CD4-positive, CD25-positive, alpha-beta regulatory T cell (primary cell): ENCODE measurements around the gene ASIC4. TPM values are rescaled to one million over a fixed set of nuclear protein-coding genes. Genes with fewer than 3 reads are reported as not detected.

Experiments used
- ATAC-seq, 2 donors: fragments of 150-1000 bp; cut with Tn5 transposase; one replicate each; pipeline ENCODE4 v1.10.0; 2021; ENCODE audit warnings: low read depth in 2 of 2, moderate number of reproducible peaks in 2 of 2, moderate library complexity in 1 of 2
- DNase-seq, 3 donors: peaks; one replicate each; pipeline versions ENCODE4 v3.0.0 to v3.0.0-alpha.2; 2012 to 2022; ENCODE audit warnings: mixed read lengths in 1 of 3
- H3K27ac ChIP-seq: one replicate; pipeline ENCODE4 v1.7.0; 2013; ENCODE audit warnings: mild to moderate bottlenecking, low read length; ENCODE audit not compliant: insufficient read depth, poor library complexity, severe bottlenecking
- H3K27me3 ChIP-seq: one replicate; pipeline ENCODE4 v1.7.0; 2013; ENCODE audit warnings: low read length; ENCODE audit not compliant: control insufficient read depth, insufficient read depth
- H3K36me3 ChIP-seq: one replicate; pipeline ENCODE4 v1.7.0; 2013; ENCODE audit warnings: mild to moderate bottlenecking, low read length, moderate library complexity; ENCODE audit not compliant: control insufficient read depth, insufficient read depth
- H3K4me1 ChIP-seq: 2 replicates; pipeline ENCODE4 v1.7.0; 2013; ENCODE audit warnings: mild to moderate bottlenecking, low read length; ENCODE audit not compliant: insufficient read depth, control insufficient read depth, poor library complexity, severe bottlenecking
- H3K4me3 ChIP-seq: one replicate; pipeline ENCODE4 v1.7.0; 2013; ENCODE audit warnings: low read depth, mild to moderate bottlenecking, low read length, moderate library complexity
- H3K9me3 ChIP-seq, 2 experiments: 1 replicate in 1 of 2; 2 replicates in 1 of 2; pipeline ENCODE4 v1.7.0; 2013; ENCODE audit warnings: low read length in 2 of 2, mild to moderate bottlenecking in 1 of 2, moderate library complexity in 1 of 2; ENCODE audit not compliant: control insufficient read depth in 2 of 2
- H3K27ac Mint-ChIP-seq, 3 donors: one replicate each; pipeline ENCODE4 v1.8.0; 2020 to 2022; ENCODE audit warnings: mild to moderate bottlenecking in 3 of 3, mixed read lengths in 3 of 3, moderate library complexity in 2 of 3
- H3K27me3 Mint-ChIP-seq: one replicate; pipeline ENCODE4 v1.8.0; 2022; ENCODE audit warnings: mild to moderate bottlenecking, mixed read lengths
- H3K36me3 Mint-ChIP-seq: one replicate; pipeline ENCODE4 v1.8.0; 2020; ENCODE audit warnings: mixed read lengths
- H3K4me1 Mint-ChIP-seq, 4 donors: one replicate each; pipeline ENCODE4 v1.8.0; 2020 to 2022; ENCODE audit warnings: mixed read lengths in 4 of 4, mild to moderate bottlenecking in 1 of 4
- H3K4me3 Mint-ChIP-seq, 4 donors: one replicate each; pipeline ENCODE4 v1.8.0; 2020 to 2022; ENCODE audit warnings: mild to moderate bottlenecking in 4 of 4, mixed read lengths in 4 of 4, moderate library complexity in 3 of 4
- H3K9me3 Mint-ChIP-seq, 7 donors: one replicate each; pipeline ENCODE4 v1.8.0; 2020 to 2022; ENCODE audit warnings: mixed read lengths in 7 of 7, mild to moderate bottlenecking in 3 of 7, moderate library complexity in 2 of 7
- polyA plus RNA-seq, 4 donors: library from polyadenylated mRNA; unstranded; fragments of 300-500 nt; fragmentation: Illumina TruSeq; gene quantifications; one replicate each; pipeline ENCODE4 v1.2.3, GENCODE V29; 2021
- total RNA-seq: library from RNA; stranded (reverse); gene quantifications from one replicate; pipeline ENCODE4 v1.2.3, GENCODE V29; 2022

The ASIC4 gene
- total and polyA plus RNA-seq, 5 donors from 2014 or later = 0.12 TPM; not detected in 4

DNA sequence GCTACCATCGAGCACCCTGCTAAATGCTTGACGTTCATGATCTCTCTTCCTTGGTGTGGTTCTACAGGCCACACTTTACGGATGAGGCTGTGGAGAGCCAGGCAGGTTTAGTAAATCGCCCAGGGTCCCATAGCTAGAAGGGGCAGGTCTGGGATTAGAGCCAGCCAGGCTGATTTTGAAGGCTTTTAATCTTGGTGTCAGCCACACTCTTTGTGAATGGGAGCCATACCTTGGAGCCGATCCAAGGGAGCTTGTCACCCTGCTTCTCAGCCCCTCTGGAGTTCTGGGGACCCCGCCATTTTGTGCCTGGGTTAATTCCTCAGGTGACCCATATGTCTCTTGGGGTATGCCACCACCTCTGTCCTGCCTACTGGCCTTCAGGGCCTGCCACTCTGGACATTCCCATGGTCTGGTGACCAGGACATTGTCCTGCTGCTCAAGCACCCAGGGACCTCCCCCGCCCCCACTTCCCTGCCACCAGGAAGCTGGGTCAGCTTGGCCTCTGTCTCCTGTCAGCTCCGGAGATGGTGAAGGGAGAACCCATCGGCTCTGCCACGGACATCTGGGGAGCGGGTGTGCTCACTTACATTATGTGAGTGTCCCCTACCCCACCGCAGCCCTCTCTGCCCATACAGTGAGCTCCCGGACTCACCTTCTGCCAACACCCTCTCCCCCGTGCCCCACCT, 22.9 kb upstream of the ASIC4 start:
- Mint-ChIP-seq H3K4me3 (no peak overlapping the region), H3K4me1 (peaks cover 0 to 8% (median 1%) of the 10 kb centered on the region in 4 donors), H3K9me3 (peaks cover 0 to 1% (median 0%) of the 10 kb centered on the region in 7 donors), H3K36me3 (no peaks in the 10 kb centered on the region), H3K27me3 (peaks cover 55% of the 10 kb centered on the region), H3K27ac (no peak overlapping the region)
- H3K4me1 ChIP-seq = peaks cover 6% of the 10 kb centered on the region
- H3K36me3 ChIP-seq = no peaks in the 10 kb centered on the region
- no peak overlapping the region for H3K4me3 ChIP-seq
- H3K27ac ChIP-seq = no peak overlapping the region
- no peak for ATAC-seq
- DNase-seq = no peak
- peaks cover 15% of the 10 kb centered on the region for H3K27me3 ChIP-seq
- no peaks in the 10 kb centered on the region for H3K9me3 ChIP-seq

DNA sequence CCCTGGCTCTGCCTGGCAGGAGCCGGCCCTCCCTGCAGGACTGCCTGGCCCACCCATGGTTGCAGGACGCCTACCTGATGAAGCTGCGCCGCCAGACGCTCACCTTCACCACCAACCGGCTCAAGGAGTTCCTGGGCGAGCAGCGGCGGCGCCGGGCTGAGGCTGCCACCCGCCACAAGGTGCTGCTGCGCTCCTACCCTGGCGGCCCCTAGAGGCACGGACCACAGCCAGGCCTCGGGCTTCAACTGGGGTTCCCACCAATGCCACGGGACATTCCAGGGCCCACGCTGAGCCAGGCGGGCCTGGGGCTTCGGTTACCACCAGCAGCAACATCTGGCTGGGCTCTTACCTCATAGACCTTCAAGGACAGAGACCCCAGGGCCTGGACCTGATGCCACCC, 21.7 kb upstream of the ASIC4 start:
- H3K27me3 Mint-ChIP-seq = peaks cover 52% of the 10 kb centered on the region
- no peaks in the 10 kb centered on the region for H3K36me3 ChIP-seq
- H3K4me3 ChIP-seq = no peak overlapping the region
- H3K9me3 ChIP-seq = no peaks in the 10 kb centered on the region
- H3K27ac ChIP-seq = no peak overlapping the region
- no peaks in the 10 kb centered on the region for H3K36me3 Mint-ChIP-seq
- H3K4me3 Mint-ChIP-seq = no peak overlapping the region
- peaks cover 0 to 1% (median 0%) of the 10 kb centered on the region in 7 donors for H3K9me3 Mint-ChIP-seq
- H3K4me1 Mint-ChIP-seq = peaks cover 0 to 17% (median 2%) of the 10 kb centered on the region in 4 donors
- ATAC-seq = no peak
- H3K27ac Mint-ChIP-seq = no peak overlapping the region
- H3K4me1 ChIP-seq = peaks cover 17% of the 10 kb centered on the region
- DNase-seq = no peak
- peaks cover 17% of the 10 kb centered on the region for H3K27me3 ChIP-seq

GRCh38 chr2:219493086-219493485, 21.2 kb upstream of the ASIC4 start:
- no peaks in the 10 kb centered on the region for H3K36me3 Mint-ChIP-seq
- H3K4me1 ChIP-seq = peaks cover 23% of the 10 kb centered on the region
- no peak for ATAC-seq
- peaks cover 17% of the 10 kb centered on the region for H3K27me3 ChIP-seq
- H3K9me3 ChIP-seq = no peaks in the 10 kb centered on the region
- no peak for DNase-seq
- H3K36me3 ChIP-seq = no peaks in the 10 kb centered on the region
- H3K4me1 Mint-ChIP-seq = peaks cover 0 to 18% (median 2%) of the 10 kb centered on the region in 4 donors
- H3K27me3 Mint-ChIP-seq = peaks cover 49% of the 10 kb centered on the region
- H3K4me3 Mint-ChIP-seq = no peak overlapping the region
- H3K4me3 ChIP-seq = no peak overlapping the region
- H3K27ac Mint-ChIP-seq = no peak overlapping the region
- H3K27ac ChIP-seq = no peak overlapping the region
- peaks cover 0 to 1% (median 0%) of the 10 kb centered on the region in 7 donors for H3K9me3 Mint-ChIP-seq

GRCh38 chr2:219494952-219495530, 19.2 kb upstream of the ASIC4 start:
- DNase-seq = no peak
- Mint-ChIP-seq H3K27ac (no peak overlapping the region), H3K4me3 (peak overlapping the region in 1 of 4 donors; percentile 22), H3K36me3 (no peaks in the 10 kb centered on the region), H3K4me1 (peaks cover 0 to 37% (median 16%) of the 10 kb centered on the region in 4 donors), H3K9me3 (peaks cover 0 to 1% (median 0%) of the 10 kb centered on the region in 7 donors), H3K27me3 (peaks cover 53% of the 10 kb centered on the region)
- no peaks in the 10 kb centered on the region for H3K36me3 ChIP-seq
- no peak overlapping the region for H3K4me3 ChIP-seq
- no peaks in the 10 kb centered on the region for H3K9me3 ChIP-seq
- no peak for ATAC-seq
- peaks cover 36% of the 10 kb centered on the region for H3K4me1 ChIP-seq
- peaks cover 17% of the 10 kb centered on the region for H3K27me3 ChIP-seq
- H3K27ac ChIP-seq = no peak overlapping the region

GRCh38 chr2:219495531-219496122, 18.7 kb upstream of the ASIC4 start:
- no peak overlapping the region for H3K27ac Mint-ChIP-seq
- peaks cover 17% of the 10 kb centered on the region for H3K27me3 ChIP-seq
- H3K9me3 ChIP-seq = no peaks in the 10 kb centered on the region
- peak overlapping the region in 1 of 4 donors; percentile 93 for H3K4me3 Mint-ChIP-seq
- peaks cover 0 to 1% (median 0%) of the 10 kb centered on the region in 7 donors for H3K9me3 Mint-ChIP-seq
- DNase-seq (peak; percentile 27 to 63 (median 46)), ATAC-seq (no peak)
- no peak overlapping the region for H3K27ac ChIP-seq
- H3K4me3 ChIP-seq = no peak overlapping the region
- H3K36me3 Mint-ChIP-seq = no peaks in the 10 kb centered on the region
- peaks cover 36% of the 10 kb centered on the region for H3K4me1 ChIP-seq
- H3K36me3 ChIP-seq = no peaks in the 10 kb centered on the region
- peaks cover 0 to 40% (median 21%) of the 10 kb centered on the region in 4 donors for H3K4me1 Mint-ChIP-seq
- H3K27me3 Mint-ChIP-seq = peaks cover 53% of the 10 kb centered on the region

- Histone ChIP-seq H3K4me3 (no peak overlapping the region), H3K36me3 (no peaks in the 10 kb centered on the region), H3K27ac (no peak overlapping the region), H3K27me3 (peaks cover 17% of the 10 kb centered on the region), H3K4me1 (peaks cover 36% of the 10 kb centered on the region), H3K9me3 (no peaks in the 10 kb centered on the region)
- peaks cover 0 to 42% (median 21%) of the 10 kb centered on the region in 4 donors for H3K4me1 Mint-ChIP-seq
- H3K9me3 Mint-ChIP-seq = peaks cover 0 to 1% (median 0%) of the 10 kb centered on the region in 7 donors
- H3K27ac Mint-ChIP-seq = no peak overlapping the region
- H3K27me3 Mint-ChIP-seq = peaks cover 53% of the 10 kb centered on the region
- peaks cover 2% of the 10 kb centered on the region for H3K36me3 Mint-ChIP-seq
- DNase-seq (no peak), ATAC-seq (no peak)
- H3K4me3 Mint-ChIP-seq = peak overlapping the region; percentile 65 to 93 (median 77)
Measured at GRCh38 chr2:219496247-219496824, 17.9 kb upstream of the ASIC4 start.

DNA sequence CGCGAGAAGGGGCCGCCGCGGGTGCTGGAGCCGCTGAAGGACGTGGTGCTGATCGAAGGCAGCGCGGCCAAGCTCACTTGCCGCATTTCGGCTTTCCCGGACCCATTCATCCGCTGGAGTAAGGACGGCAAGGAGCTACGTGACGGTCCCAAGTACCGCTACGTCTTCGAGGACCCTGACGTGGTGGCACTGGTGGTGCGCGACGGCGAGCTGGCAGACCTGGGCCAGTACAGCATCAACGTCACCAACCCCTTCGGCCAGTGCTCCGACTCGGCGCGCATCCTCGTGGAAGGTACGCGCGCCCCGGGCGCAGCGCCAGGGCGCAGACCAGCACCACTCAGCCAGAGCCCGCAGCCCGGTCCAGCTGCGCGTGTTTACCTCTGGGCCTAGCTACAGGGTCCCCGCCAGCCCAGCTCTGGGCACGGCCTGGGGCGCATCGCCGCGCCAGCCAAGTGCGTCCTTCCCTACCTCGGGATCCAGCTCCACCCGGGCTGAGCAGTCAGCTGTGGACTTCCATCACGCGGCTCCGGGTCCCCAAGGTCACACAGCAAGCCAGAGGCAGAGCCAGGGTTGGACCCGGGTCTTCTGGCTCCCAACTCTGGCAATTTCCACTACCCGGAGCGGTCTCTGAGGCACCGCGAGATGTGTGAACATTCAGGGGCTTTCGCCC, 17.3 kb upstream of the ASIC4 start:
- Mint-ChIP-seq H3K27ac (no peak overlapping the region), H3K27me3 (peaks cover 53% of the 10 kb centered on the region), H3K9me3 (peaks cover 0 to 1% (median 0%) of the 10 kb centered on the region in 7 donors), H3K4me1 (peaks cover 0 to 45% (median 21%) of the 10 kb centered on the region in 4 donors), H3K36me3 (peaks cover 8% of the 10 kb centered on the region), H3K4me3 (peak overlapping the region; percentile 80 to 94 (median 86))
- peaks cover 36% of the 10 kb centered on the region for H3K4me1 ChIP-seq
- H3K36me3 ChIP-seq = no peaks in the 10 kb centered on the region
- DNase-seq (peak in 2 of 3 donors; percentile 17 to 24), ATAC-seq (no peak)
- H3K27ac ChIP-seq = no peak overlapping the region
- no peaks in the 10 kb centered on the region for H3K9me3 ChIP-seq
- no peak overlapping the region for H3K4me3 ChIP-seq
- H3K27me3 ChIP-seq = peaks cover 17% of the 10 kb centered on the region
